GM12878 (cell line): Measurements from ENCODE around the gene POU3F3. TPM values are rescaled to one million over a fixed set of nuclear protein-coding genes. Genes with fewer than 3 reads are reported as not detected.

Experiments used
- ATAC-seq: fragments of 200-7000 bp; cut with Tn5 transposase; 3 replicates; pipeline ENCODE4 v1.9.1; 2020; ENCODE audit warnings: mild to moderate bottlenecking, moderate library complexity
- BruUV-seq: library from RNA; stranded (reverse); fragments of 400-500 nt; replicated peaks from 2 replicates; lab custom pipeline; 2021; lab: Mats Ljungman, UMichigan
- CTCF ChIA-PET: fragments of 300-600 bp; sonication (Branson Sonifier 250); formaldehyde crosslinking; extraction: SDS; loops from one replicate; lab custom pipeline; 2021; ENCODE audit warnings: inconsistent platforms; lab: Yijun Ruan, JAX
- POLR2A ChIA-PET: fragments of 350-600 bp; formaldehyde crosslinking; extraction: SDS; loops from one replicate; lab custom pipeline; 2021; ENCODE audit warnings: inconsistent platforms; lab: Charles Lee
- RAD21 ChIA-PET: fragments of 300-600 bp; sonication (Branson Sonifier 250); formaldehyde crosslinking; loops from one replicate; lab custom pipeline; 2023; ENCODE audit warnings: antibody characterized with exemption; ENCODE audit not compliant: unreplicated experiment; lab: Charles Lee
- SMC1A ChIA-PET: fragments of 300-600 bp; sonication (Branson Sonifier 250); formaldehyde crosslinking; loops from one replicate; lab custom pipeline; 2023; ENCODE audit not compliant: unreplicated experiment, uncharacterized antibody; lab: Charles Lee
- DNase-seq: peaks from one replicate; pipeline ENCODE4 v3.0.0-alpha.2; 2011; ENCODE audit warnings: low read depth, low spot score
- FAIRE-seq: peaks from 3 replicates; lab custom pipeline; 2011; peaks lifted over from hg19 to GRCh38; lab: Jason Lieb, UNC
- H2AFZ ChIP-seq: 2 replicates; pipeline ENCODE4 v1.6.0; 2011; ENCODE audit warnings: low read depth, low read length, control low read depth; ENCODE audit not compliant: control insufficient read depth
- H3K27ac ChIP-seq: 2 replicates; pipeline ENCODE4 v1.5.1; 2011; ENCODE audit warnings: control low read depth; ENCODE audit not compliant: control insufficient read depth, insufficient read depth
- H3K27me3 ChIP-seq, 2 experiments: replicated peaks in 1 of 2; 2 replicates each; pipeline versions ENCODE4 v1.6.0 to v1.6.1; 2011; ENCODE audit warnings: low read length in 1 of 2; ENCODE audit not compliant: control insufficient read depth in 2 of 2, insufficient read depth in 2 of 2
- H3K36me3 ChIP-seq, 2 experiments: 2 replicates each; pipeline ENCODE4 v1.5.1; 2011; ENCODE audit warnings: low read length in 1 of 2; ENCODE audit not compliant: control insufficient read depth in 2 of 2, insufficient read depth in 2 of 2
- H3K4me1 ChIP-seq: 2 replicates; pipeline ENCODE4 v1.6.1; 2011; ENCODE audit warnings: mild to moderate bottlenecking, low read length, moderate library complexity, mixed read lengths; ENCODE audit not compliant: control insufficient read depth, insufficient read depth
- H3K4me2 ChIP-seq: 2 replicates; pipeline ENCODE4 v1.6.0; 2011; ENCODE audit warnings: control low read depth; ENCODE audit not compliant: control insufficient read depth, insufficient read depth
- H3K4me3 ChIP-seq: fragments of 200-600 bp; sonication (generic); 2 replicates; pipeline ENCODE4 v1.5.1; 2016
- H3K79me2 ChIP-seq: 2 replicates; pipeline ENCODE4 v1.6.0; 2011; ENCODE audit warnings: low read length; ENCODE audit not compliant: control insufficient read depth, insufficient read depth
- H3K9ac ChIP-seq: 2 replicates; pipeline ENCODE4 v1.8.0; 2011; ENCODE audit warnings: low read length, control low read depth, mixed read lengths; ENCODE audit not compliant: control insufficient read depth, insufficient read depth
- H3K9me3 ChIP-seq: replicated peaks from 3 replicates; pipeline ENCODE4 v1.5.1; 2011; ENCODE audit warnings: mild to moderate bottlenecking, low read length; ENCODE audit not compliant: control insufficient read depth, insufficient read depth
- H4K20me1 ChIP-seq: 2 replicates; pipeline ENCODE4 v1.6.0; 2011; ENCODE audit not compliant: control insufficient read depth, insufficient read depth
- BCL3 ChIP-seq: IDR thresholded peaks from 2 replicates; pipeline ENCODE4 v1.6.1; 2011; ENCODE audit warnings: borderline replicate concordance, low read depth, mild to moderate bottlenecking, moderate library complexity, low read length; ENCODE audit not compliant: insufficient read depth, poor library complexity, severe bottlenecking
- BMI1 ChIP-seq: fragments of 450-650 bp; IDR thresholded peaks from 2 replicates; pipeline ENCODE4 v1.6.1; 2016; ENCODE audit warnings: mild to moderate bottlenecking, moderate library complexity, borderline replicate concordance
- HDGF ChIP-seq: fragments of 450-650 bp; IDR thresholded peaks from 2 replicates; pipeline ENCODE4 v1.6.1; 2016; ENCODE audit warnings: antibody characterized with exemption
- JUNB ChIP-seq: IDR thresholded peaks from 2 replicates; pipeline ENCODE4 v1.6.1; 2016; ENCODE audit warnings: antibody characterized with exemption, mild to moderate bottlenecking
- KAT2A ChIP-seq: conservative IDR thresholded peaks from 2 replicates; pipeline ENCODE4 v1.6.1; 2011; ENCODE audit warnings: low read depth, low read length; ENCODE audit not compliant: control insufficient read depth
- MEF2A ChIP-seq: IDR thresholded peaks from 2 replicates; pipeline ENCODE4 v1.6.1; 2011; ENCODE audit warnings: low read depth, mild to moderate bottlenecking, low read length, moderate library complexity; ENCODE audit not compliant: insufficient read depth
- SMC3 ChIP-seq: IDR thresholded peaks from 2 replicates; pipeline ENCODE4 v1.6.1; 2011; ENCODE audit warnings: low read length, improper control_type of control experiment, borderline replicate concordance
- USF1 ChIP-seq: IDR thresholded peaks from 2 replicates; pipeline ENCODE4 v1.6.1; 2011; ENCODE audit warnings: borderline replicate concordance, low read depth, mild to moderate bottlenecking, moderate library complexity, mixed read lengths, low read length; ENCODE audit not compliant: insufficient read depth; ENCODE audit errors: extremely low read length
- WGBS: methylation state at CpG from one replicate; pipeline ENCODE4 v1.1.6; 2016; ENCODE audit warnings: low lambda C conversion rate; ENCODE audit not compliant: insufficient replicate concordance, insufficient coverage; ENCODE audit errors: missing lambda C conversion rate; 5-methylcytosine and 5-hydroxymethylcytosine counted together
- in situ Hi-C: fragments of 300-500 bp; cut with MboI; formaldehyde crosslinking; loops from 9 replicates; pipeline ENCODE4 v1.14.3; 2018; ENCODE audit warnings: mixed read lengths
- intact Hi-C: fragments of 100-400 bp; cut with micrococcal nuclease; formaldehyde crosslinking; loops from one replicate; pipeline ENCODE4 v1.14.2; 2022; ENCODE audit not compliant: unreplicated experiment
- polyA plus RNA-seq, 11 experiments: library from polyadenylated mRNA; depleted of rRNA in 4 of 11; unstranded in 6 of 11; stranded (reverse) in 5 of 11; fragments of >200 nt; fragmentation: Nextera tagmentation in 4 of 11; fragmentation: Illumina TruSeq in 1 of 11; extraction: Ambion mirVana in 4 of 11; extraction: Trizol in 1 of 11; gene quantifications; 1 replicate in 1 of 11; 2 replicates in 10 of 11; pipeline versions ENCODE4 v1.2.1 to v1.2.3, GENCODE V29; 2011 to 2016; ENCODE audit warnings: inconsistent platforms in 2 of 11, missing spikeins in 2 of 11, low read depth in 1 of 11
- total RNA-seq, 4 experiments: library from RNA; depleted of rRNA in 3 of 4; stranded (reverse); fragments of >200 nt in 3 of 4; fragmentation: Illumina TruSeq in 1 of 4; extraction: Trizol in 1 of 4; gene quantifications; 2 replicates each; pipeline versions ENCODE4 v1.2.1 to v1.2.3, GENCODE V29; 2013 to 2021

The POU3F3 gene
- total and polyA plus RNA-seq, 10 of the 15 experiments (the other 5 are each of a cell fraction or from before 2014, with no cell fraction given), result not detected

GRCh38 chr2:104856973-104857261 lies 3.0 kb downstream of the POU3F3 start (continued):
- TF ChIP-seq USF1, result no peak
- no peak for TF ChIP-seq JUNB
- TF ChIP-seq BCL3, result no peak

GRCh38 chr2:104857262-104858005 lies 3.5 kb downstream of the POU3F3 start:
- H3K9me3 ChIP-seq, result peaks cover 4% of the 10 kb centered on the region; the same call in 1 of the 3 replicates
- peaks cover 13 to 19% of the 10 kb centered on the region in 2 experiments for H3K27me3 ChIP-seq
- ChIA-PET CTCF (no interaction called here), SMC1A (no interaction called here)
- intact Hi-C loops, result no loop called here
- TF ChIP-seq SMC3, result no peak
- no peak for TF ChIP-seq HDGF
- TF ChIP-seq MEF2A, result no peak
- no peak for TF ChIP-seq BMI1
- no peak for TF ChIP-seq KAT2A
- TF ChIP-seq, all 136 proteins: peak for 0
- H2AFZ ChIP-seq, result peak overlapping the region; percentile 60
- ChIA-PET POLR2A (no interaction called here), RAD21 (no interaction called here)
- ATAC-seq (no peak; the same call in 2 of the 3 replicates), FAIRE-seq (no peak), DNase-seq (no peak)
- no peaks in the 10 kb centered on the region for H3K4me1 ChIP-seq
- H3K4me2 ChIP-seq, result peak overlapping the region; percentile 82
- no peaks in the 10 kb centered on the region for H3K36me3 ChIP-seq
- H3K27ac ChIP-seq, result no peak overlapping the region
- 0 out of 2 replicates have a peak overlapping the region, but pooled peaks have one; percentile 44 for H3K4me3 ChIP-seq
- H4K20me1 ChIP-seq, result no peaks in the 10 kb centered on the region
- H3K9ac ChIP-seq, result no peak overlapping the region
- WGBS, result 45% methylated on average over 22 of the region's 33 CpGs
- no peaks in the 10 kb centered on the region for H3K79me2 ChIP-seq
- in situ Hi-C loops, result loop anchor here (25.0 kb wide), 1 partner anchor 820 kb away; no protein-coding TSS in a partner anchor
- no TSS peak for BruUV-seq
